OCI-LY1 (cell line): ENCODE data around the gene OBSL1.

Experiments used
- H2AFZ ChIP-seq: fragments of 200-600 bp; sonication (generic), shearing (Covaris generic); 2 replicates; pipeline ENCODE4 v1.6.0; 2014; ENCODE audit warnings: antibody characterized with exemption, mild to moderate bottlenecking, low read length
- H3F3A ChIP-seq: fragments of 200-600 bp; sonication (generic), shearing (Covaris generic); 2 replicates; pipeline ENCODE4 v1.6.0; 2014; ENCODE audit warnings: mild to moderate bottlenecking, antibody characterized with exemption, low read length, moderate library complexity; ENCODE audit not compliant: insufficient read depth
- H3K27ac ChIP-seq: fragments of 200-600 bp; sonication (generic); 2 replicates; pipeline ENCODE4 v1.5.1; 2014; ENCODE audit warnings: low read length, mixed run types, mild to moderate bottlenecking, low read depth; ENCODE audit not compliant: poor library complexity, severe bottlenecking
- H3K27me3 ChIP-seq: fragments of 200-600 bp; sonication (generic); 2 replicates; pipeline ENCODE4 v1.6.0; 2014; ENCODE audit warnings: antibody characterized with exemption, mild to moderate bottlenecking, low read length, moderate library complexity; ENCODE audit not compliant: insufficient read depth
- H3K36me3 ChIP-seq: fragments of 200-600 bp; sonication (generic); 2 replicates; pipeline ENCODE4 v1.6.1; 2014; ENCODE audit warnings: mild to moderate bottlenecking, antibody characterized with exemption, low read length, moderate library complexity, mixed read lengths; ENCODE audit not compliant: insufficient read depth
- H3K4me1 ChIP-seq: fragments of 200-600 bp; sonication (generic); 2 replicates; pipeline ENCODE4 v1.5.1; 2014; ENCODE audit warnings: mild to moderate bottlenecking, low read length, moderate library complexity; ENCODE audit not compliant: insufficient read depth, severe bottlenecking
- H3K4me2 ChIP-seq: fragments of 200-600 bp; sonication (generic), shearing (Covaris generic); 2 replicates; pipeline ENCODE4 v1.6.1; 2014; ENCODE audit warnings: low read length
- H3K4me3 ChIP-seq: fragments of 200-600 bp; sonication (generic); 2 replicates; pipeline ENCODE4 v1.5.1; 2014; ENCODE audit warnings: low read length, low read depth, mild to moderate bottlenecking, mixed read lengths; ENCODE audit not compliant: poor library complexity, severe bottlenecking
- H3K79me2 ChIP-seq: fragments of 200-600 bp; shearing (Covaris generic); 2 replicates; pipeline ENCODE4 v1.6.1; 2016; ENCODE audit warnings: mixed run types, low read length, mixed read lengths; ENCODE audit not compliant: insufficient read depth
- H3K9ac ChIP-seq: fragments of 200-600 bp; sonication (generic), shearing (Covaris generic); 2 replicates; pipeline ENCODE4 v1.6.1; 2014; ENCODE audit warnings: mild to moderate bottlenecking, low read length, mixed read lengths
- H3K9me2 ChIP-seq: fragments of 200-600 bp; sonication (generic), shearing (Covaris generic); 2 replicates; pipeline ENCODE4 v1.6.1; 2014; ENCODE audit warnings: low read depth, mild to moderate bottlenecking, low read length, mixed read lengths
- H3K9me3 ChIP-seq: fragments of 200-600 bp; shearing (Covaris generic); 2 replicates; pipeline ENCODE4 v1.6.1; 2014; ENCODE audit warnings: low read length, mixed read lengths
- H4K20me1 ChIP-seq: fragments of 200-600 bp; sonication (generic), shearing (Covaris generic); 2 replicates; pipeline ENCODE4 v1.6.0; 2016; ENCODE audit warnings: mild to moderate bottlenecking, low read length; ENCODE audit not compliant: insufficient read depth
- EZH2 ChIP-seq: fragments of 200-600 bp; sonication (generic), shearing (Covaris generic); IDR thresholded peaks from 2 replicates; pipeline ENCODE4 v1.8.0; 2017; ENCODE audit warnings: borderline replicate concordance, mixed run types, mild to moderate bottlenecking, antibody characterized with exemption, low read length, moderate library complexity, mixed read lengths
- TF ChIP-seq, protein P1 (sequence below): fragments of 200-600 bp; sonication (generic), shearing (Covaris generic); IDR thresholded peaks from 2 replicates; pipeline ENCODE4 v1.5.1; 2017; ENCODE audit warnings: mild to moderate bottlenecking, antibody characterized with exemption, low read length, moderate library complexity, mixed read lengths

OBSL1 gene

DNA sequence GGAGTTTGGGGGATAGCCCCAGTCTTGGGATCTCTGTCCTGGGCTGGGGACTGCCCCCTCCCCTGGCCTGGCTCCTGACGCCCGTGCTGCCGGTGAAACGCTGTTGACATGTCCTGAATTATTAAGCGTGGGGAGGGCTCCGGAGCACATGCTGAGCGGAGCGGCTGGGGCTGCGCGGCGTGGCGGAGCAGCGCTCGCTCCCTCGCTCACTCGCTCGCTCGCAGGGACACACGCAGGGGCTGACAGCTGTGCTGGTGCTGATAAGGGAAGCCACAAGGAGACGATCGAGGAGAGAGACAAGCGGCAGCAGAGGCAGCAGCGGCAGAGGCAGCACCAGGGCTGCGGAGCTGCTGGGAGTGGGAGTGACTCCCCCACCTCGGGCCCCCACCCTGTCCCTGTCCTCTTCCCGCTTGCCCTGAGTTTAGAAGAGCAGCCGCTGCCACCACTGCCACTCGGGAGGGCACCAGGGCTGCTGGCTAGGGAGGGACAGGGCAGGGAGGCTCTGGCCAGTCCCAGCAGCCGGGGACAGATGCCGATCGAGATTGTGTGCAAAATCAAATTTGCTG, 57.1 kb downstream of the OBSL1 start, which contains the start of gene ASIC4:
TSS of gene ASIC4 (plus strand) at position 287 of the 566 bp plus-strand sequence. CDS start at position 530, 243 bp downstream.
- Histone ChIP-seq H3F3A (no peaks in the 10 kb centered on the region), H3K27ac (no peak within 1 kb of the TSS), H4K20me1 (no peaks in the 10 kb centered on the region), H3K9me2 (no peaks in the 10 kb centered on the region), H2AFZ (no peak within 1 kb of the TSS), H3K4me1 (no peaks in the 10 kb centered on the region), H3K79me2 (no peaks in the 10 kb centered on the region), H3K4me2 (no peak within 1 kb of the TSS), H3K9ac (no peak within 1 kb of the TSS), H3K9me3 (no peaks in the 10 kb centered on the region), H3K27me3 (peaks cover 7% of the 10 kb centered on the region; the same call in 1 of the 2 replicates), H3K36me3 (no peaks in the 10 kb centered on the region), H3K4me3 (no peak within 1 kb of the TSS)
- no peak for TF ChIP-seq EZH2
- TF ChIP-seq, protein P1, sequence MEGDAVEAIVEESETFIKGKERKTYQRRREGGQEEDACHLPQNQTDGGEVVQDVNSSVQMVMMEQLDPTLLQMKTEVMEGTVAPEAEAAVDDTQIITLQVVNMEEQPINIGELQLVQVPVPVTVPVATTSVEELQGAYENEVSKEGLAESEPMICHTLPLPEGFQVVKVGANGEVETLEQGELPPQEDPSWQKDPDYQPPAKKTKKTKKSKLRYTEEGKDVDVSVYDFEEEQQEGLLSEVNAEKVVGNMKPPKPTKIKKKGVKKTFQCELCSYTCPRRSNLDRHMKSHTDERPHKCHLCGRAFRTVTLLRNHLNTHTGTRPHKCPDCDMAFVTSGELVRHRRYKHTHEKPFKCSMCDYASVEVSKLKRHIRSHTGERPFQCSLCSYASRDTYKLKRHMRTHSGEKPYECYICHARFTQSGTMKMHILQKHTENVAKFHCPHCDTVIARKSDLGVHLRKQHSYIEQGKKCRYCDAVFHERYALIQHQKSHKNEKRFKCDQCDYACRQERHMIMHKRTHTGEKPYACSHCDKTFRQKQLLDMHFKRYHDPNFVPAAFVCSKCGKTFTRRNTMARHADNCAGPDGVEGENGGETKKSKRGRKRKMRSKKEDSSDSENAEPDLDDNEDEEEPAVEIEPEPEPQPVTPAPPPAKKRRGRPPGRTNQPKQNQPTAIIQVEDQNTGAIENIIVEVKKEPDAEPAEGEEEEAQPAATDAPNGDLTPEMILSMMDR = no peak

DNA sequence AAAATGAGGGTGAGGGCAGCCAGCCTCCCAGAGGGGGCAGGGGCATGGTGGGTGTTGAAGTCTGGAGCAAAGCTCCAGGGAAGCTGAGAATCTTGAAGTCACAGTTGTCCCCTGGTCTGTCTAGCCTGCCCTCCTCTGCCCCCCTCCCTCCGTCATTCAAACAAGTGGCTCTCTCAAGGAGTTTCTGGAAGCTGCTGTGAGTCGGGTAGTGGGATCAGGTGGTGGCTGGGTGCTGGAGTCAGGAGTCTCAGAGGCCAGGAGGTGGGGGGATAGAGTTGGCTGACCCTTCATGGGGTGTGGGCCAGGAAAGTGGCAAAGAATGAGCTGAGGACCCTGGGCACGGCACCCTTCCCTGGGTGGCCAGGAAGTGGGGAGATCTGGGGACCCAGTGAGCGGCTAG, 57.6 kb downstream of the OBSL1 start:
- no peaks in the 10 kb centered on the region for H4K20me1 ChIP-seq
- no peak overlapping the region for H3K4me3 ChIP-seq
- no peak overlapping the region for H3K4me2 ChIP-seq
- no peaks in the 10 kb centered on the region for H3K4me1 ChIP-seq
- H3K9me3 ChIP-seq = no peaks in the 10 kb centered on the region
- peaks cover 7% of the 10 kb centered on the region; the same call in 1 of the 2 replicates for H3K27me3 ChIP-seq
- no peak overlapping the region for H3K9ac ChIP-seq
- TF ChIP-seq, protein P1 = no peak
- TF ChIP-seq EZH2 = no peak
- no peaks in the 10 kb centered on the region for H3K79me2 ChIP-seq
- H3K27ac ChIP-seq = no peak overlapping the region
- no peaks in the 10 kb centered on the region for H3F3A ChIP-seq
- no peaks in the 10 kb centered on the region for H3K36me3 ChIP-seq
- no peak overlapping the region for H2AFZ ChIP-seq
- no peaks in the 10 kb centered on the region for H3K9me2 ChIP-seq

DNA sequence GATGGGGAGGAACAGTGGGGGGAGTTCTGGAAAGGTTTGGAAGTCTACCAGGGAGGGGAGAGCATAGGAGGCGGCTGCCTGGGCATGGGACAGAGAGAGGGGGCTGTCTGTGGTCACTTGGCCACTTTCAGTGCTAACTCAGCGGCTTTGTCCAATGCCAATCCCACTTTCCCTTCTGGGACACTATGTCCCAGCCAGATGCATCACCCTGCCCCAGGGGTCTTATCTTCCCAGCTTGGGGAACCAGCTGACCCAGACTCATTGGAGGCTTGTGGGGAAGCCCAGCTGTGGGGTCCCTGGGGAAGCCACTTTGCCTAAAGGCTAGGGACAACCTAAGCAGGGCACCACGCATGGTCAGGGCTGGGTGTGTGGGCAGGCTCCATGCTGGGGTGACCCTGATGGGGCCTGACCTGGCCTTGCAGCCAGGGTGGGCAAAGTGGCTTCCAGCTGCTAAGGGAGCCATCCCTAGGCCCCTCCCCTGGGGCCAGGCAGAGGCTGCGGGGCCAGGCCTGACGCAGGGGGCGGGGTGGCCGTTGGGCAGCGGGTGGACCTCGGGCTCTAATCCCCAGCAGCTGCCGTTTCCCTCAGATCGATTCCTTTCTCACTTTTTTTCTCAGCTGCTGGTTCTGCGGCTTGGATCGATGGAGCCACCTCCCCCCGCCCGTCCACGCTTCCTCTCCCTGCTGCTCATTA, 58.7 kb downstream of the OBSL1 start:
- Histone ChIP-seq H3K4me2 (no peak overlapping the region), H3K4me1 (no peaks in the 10 kb centered on the region), H3K9ac (no peak overlapping the region), H3K36me3 (no peaks in the 10 kb centered on the region), H3K4me3 (no peak overlapping the region), H3K27ac (no peak overlapping the region), H3K27me3 (peaks cover 7% of the 10 kb centered on the region; the same call in 1 of the 2 replicates), H3F3A (no peaks in the 10 kb centered on the region), H3K9me3 (no peaks in the 10 kb centered on the region), H3K9me2 (no peaks in the 10 kb centered on the region), H4K20me1 (no peaks in the 10 kb centered on the region), H3K79me2 (no peaks in the 10 kb centered on the region), H2AFZ (no peak overlapping the region)
- TF ChIP-seq, protein P1 = no peak
- TF ChIP-seq EZH2 = no peak
